HG03025 (cell line): Measurements from ENCODE around the gene RBPJL.

Experiments
- ATAC-seq: cut with Tn5 transposase; IDR thresholded peaks from one replicate; pipeline ENCODE4 v1.9.1; 2021; ENCODE audit warnings: mild to moderate bottlenecking, moderate library complexity; ENCODE audit not compliant: unreplicated experiment, low FRiP score

RBPJL gene

GRCh38 chr20:45316150-45317080 is 9.8 kb downstream of the RBPJL start:
- ATAC-seq, result no peak

GRCh38 chr20:45317826-45318225 is 11.2 kb downstream of the RBPJL start:
- ATAC-seq, result no peak

GRCh38 chr20:45318386-45318939 is 11.8 kb downstream of the RBPJL start:
- no peak for ATAC-seq

- no peak for ATAC-seq
Measured at GRCh38 chr20:45318948-45319347, 12.3 kb downstream of the RBPJL start.

- no peak for ATAC-seq
Measured at GRCh38 chr20:45320948-45321595, 14.4 kb downstream of the RBPJL start.

- ATAC-seq, result no peak
Measured at GRCh38 chr20:45322952-45323383, 16.3 kb downstream of the RBPJL start.

- ATAC-seq, result no peak
Measured at GRCh38 chr20:45323731-45324130, 17.1 kb downstream of the RBPJL start.

GRCh38 chr20:45325371-45325770 is 18.7 kb downstream of the RBPJL start:
- ATAC-seq, result no peak

- no peak for ATAC-seq
Measured at GRCh38 chr20:45328451-45328850, 21.8 kb downstream of the RBPJL start.

- no peak for ATAC-seq
Measured at GRCh38 chr20:45329497-45330319, 23.1 kb downstream of the RBPJL start.

- ATAC-seq, result no peak
Measured at GRCh38 chr20:45330476-45330875, 23.8 kb downstream of the RBPJL start.

- no peak for ATAC-seq
Measured at GRCh38 chr20:45336530-45337366, 30.1 kb downstream of the RBPJL start.

- ATAC-seq, result no peak
Measured at GRCh38 chr20:45337367-45338120, 30.9 kb downstream of the RBPJL start.

GRCh38 chr20:45338121-45339030 is 31.7 kb downstream of the RBPJL start:
- ATAC-seq, result no peak

GRCh38 chr20:45339084-45339483 is 32.4 kb downstream of the RBPJL start:
- no peak for ATAC-seq

- ATAC-seq, result no peak
Measured at GRCh38 chr20:45339799-45340198, 33.2 kb downstream of the RBPJL start.

GRCh38 chr20:45340236-45340847 is 33.7 kb downstream of the RBPJL start:
- no peak for ATAC-seq

GRCh38 chr20:45340951-45341350 is 34.3 kb downstream of the RBPJL start:
- ATAC-seq, result no peak
